Measurements from ENCODE around the gene GHRL. TPM values are rescaled to one million over a fixed set of nuclear protein-coding genes. Genes with fewer than 3 reads are reported as not detected.

The GHRL gene
- total and polyA plus RNA-seq, 8 donors, result 5.1 to 22.0 (median 6.7) TPM

DNA sequence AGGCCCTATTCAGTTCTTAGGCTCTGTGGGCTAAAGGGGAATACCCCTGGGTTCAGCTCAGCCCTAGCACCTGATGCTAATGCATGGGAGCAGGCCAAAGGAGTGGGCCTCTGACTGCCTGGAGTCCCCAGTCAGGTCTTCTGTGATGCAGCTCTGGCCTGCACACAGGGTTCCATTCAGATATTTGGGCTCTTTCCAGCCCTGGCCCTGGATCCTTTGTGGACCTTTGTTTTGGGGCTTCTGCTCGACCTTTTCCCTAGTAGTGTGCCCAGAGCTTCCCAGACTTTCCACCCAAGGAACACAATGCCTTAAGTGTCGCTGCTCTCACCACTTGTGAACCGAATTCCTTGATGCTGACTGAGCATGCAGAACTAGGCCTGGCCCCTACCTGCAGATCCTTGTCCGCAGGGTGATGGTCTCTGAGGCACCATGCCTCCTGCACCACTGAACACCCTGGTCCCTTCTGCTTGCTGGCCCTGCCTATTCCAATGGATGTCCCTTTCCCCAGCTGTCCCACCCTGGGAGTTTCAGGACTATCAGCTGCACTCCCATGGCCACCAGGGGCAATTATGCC lies 23.1 kb upstream of the GHRL start:
- H3K27ac ChIP-seq, result no peak overlapping the region
- H3K9me3 ChIP-seq, result no peaks in the 10 kb centered on the region
- no peak for ATAC-seq
- H3K27me3 ChIP-seq, result no peaks in the 10 kb centered on the region
- WGBS, 2 donors, result 90 to 92% methylated on average over 4 of the region's 4 CpGs
- FAIRE-seq, result no peak
- intact Hi-C loops (cut with DNase I), result no loop called here
- TF ChIP-seq, protein P1, sequence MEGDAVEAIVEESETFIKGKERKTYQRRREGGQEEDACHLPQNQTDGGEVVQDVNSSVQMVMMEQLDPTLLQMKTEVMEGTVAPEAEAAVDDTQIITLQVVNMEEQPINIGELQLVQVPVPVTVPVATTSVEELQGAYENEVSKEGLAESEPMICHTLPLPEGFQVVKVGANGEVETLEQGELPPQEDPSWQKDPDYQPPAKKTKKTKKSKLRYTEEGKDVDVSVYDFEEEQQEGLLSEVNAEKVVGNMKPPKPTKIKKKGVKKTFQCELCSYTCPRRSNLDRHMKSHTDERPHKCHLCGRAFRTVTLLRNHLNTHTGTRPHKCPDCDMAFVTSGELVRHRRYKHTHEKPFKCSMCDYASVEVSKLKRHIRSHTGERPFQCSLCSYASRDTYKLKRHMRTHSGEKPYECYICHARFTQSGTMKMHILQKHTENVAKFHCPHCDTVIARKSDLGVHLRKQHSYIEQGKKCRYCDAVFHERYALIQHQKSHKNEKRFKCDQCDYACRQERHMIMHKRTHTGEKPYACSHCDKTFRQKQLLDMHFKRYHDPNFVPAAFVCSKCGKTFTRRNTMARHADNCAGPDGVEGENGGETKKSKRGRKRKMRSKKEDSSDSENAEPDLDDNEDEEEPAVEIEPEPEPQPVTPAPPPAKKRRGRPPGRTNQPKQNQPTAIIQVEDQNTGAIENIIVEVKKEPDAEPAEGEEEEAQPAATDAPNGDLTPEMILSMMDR (IDR thresholded peaks at IDR 0.05), result no peak
- no peaks in the 10 kb centered on the region for H3K4me1 ChIP-seq
- peaks cover 0 to 49% (median 29%) of the 10 kb centered on the region in 3 donors for H3K36me3 ChIP-seq
- no peak overlapping the region for H3K4me3 ChIP-seq
- no peak for DNase-seq

DNA sequence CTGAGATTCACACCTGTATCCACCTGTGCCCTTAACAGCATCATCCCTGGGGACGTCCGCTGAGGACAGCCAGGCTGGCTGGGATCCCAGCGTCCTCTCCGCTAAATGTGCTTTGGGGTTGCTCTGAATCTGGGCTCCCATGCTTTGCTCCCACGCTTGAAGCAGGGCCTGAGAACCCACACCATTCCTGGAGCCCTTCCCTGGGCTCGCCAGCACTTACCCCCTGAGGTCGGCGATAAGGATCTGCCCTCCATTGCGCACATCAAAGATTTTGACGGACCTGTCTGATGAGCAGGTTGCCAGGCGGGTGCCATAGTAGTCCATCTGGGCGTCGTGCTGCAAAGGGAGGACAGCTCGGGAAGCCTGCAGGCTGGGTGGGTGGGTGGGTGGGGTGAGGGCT lies 22.4 kb upstream of the GHRL start:
- FAIRE-seq, result no peak
- intact Hi-C loops (cut with DNase I), result no loop called here
- H3K4me3 ChIP-seq, result no peak overlapping the region
- 86 to 88% methylated on average over 14 of the region's 14 CpGs for WGBS, 2 donors
- no peaks in the 10 kb centered on the region for H3K4me1 ChIP-seq
- no peak overlapping the region for H3K27ac ChIP-seq
- DNase-seq, result no peak
- TF ChIP-seq, protein P1 (IDR thresholded peaks at IDR 0.05), result no peak
- no peak for ATAC-seq
- peaks cover 0 to 54% (median 35%) of the 10 kb centered on the region in 3 donors for H3K36me3 ChIP-seq
- H3K9me3 ChIP-seq, result no peaks in the 10 kb centered on the region
- no peaks in the 10 kb centered on the region for H3K27me3 ChIP-seq

DNA sequence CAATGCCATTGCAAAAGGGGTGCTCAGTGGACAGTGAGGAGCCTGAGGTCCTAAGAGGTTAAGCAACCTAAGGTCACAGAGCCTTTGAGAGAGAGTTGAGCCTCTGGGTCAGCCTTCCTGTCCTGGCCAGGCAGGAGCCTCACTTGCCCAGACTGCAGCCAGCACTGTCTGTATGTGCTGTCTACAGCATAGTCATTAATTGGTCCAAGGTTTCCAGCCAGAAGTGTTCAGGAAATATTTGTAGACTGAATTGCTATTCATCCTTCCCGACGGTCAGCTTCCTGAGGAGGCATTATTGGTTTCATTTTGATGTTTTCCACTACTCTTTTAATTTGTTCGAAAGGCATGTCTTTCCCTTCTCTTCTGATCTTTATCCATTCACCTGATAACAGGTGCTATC lies 20.1 kb upstream of the GHRL start:
- Histone ChIP-seq H3K27me3 (no peaks in the 10 kb centered on the region), H3K27ac (no peak overlapping the region), H3K9me3 (no peaks in the 10 kb centered on the region), H3K36me3 (peaks cover 0 to 67% (median 39%) of the 10 kb centered on the region in 3 donors), H3K4me1 (no peaks in the 10 kb centered on the region), H3K4me3 (no peak overlapping the region)
- ATAC-seq (no peak), FAIRE-seq (no peak), DNase-seq (no peak)
- intact Hi-C loops (cut with DNase I), result no loop called here
- TF ChIP-seq, protein P1 (IDR thresholded peaks at IDR 0.05), result no peak
- 66% methylated on average over 3 of the region's 3 CpGs for WGBS, 2 donors

DNA sequence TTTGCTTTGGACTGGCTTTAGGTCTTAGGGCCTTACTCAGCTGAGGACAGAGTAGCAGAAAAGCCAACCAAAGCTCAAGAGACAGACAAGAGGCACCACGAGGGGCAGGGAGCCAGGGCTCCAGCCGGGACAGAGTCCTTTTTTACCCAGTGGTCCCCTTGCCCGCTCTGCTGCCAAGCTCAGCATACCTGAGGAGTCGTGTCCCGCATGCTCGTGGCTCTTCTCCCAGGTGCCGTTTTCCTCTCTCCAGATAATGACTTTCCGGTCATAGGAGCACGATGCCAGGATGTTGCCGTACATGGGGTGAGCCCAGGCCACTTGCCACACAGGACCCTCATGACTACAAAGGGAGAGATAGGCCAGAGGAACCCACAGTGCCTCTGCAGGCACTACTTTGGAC lies 19.6 kb upstream of the GHRL start:
- intact Hi-C loops (cut with DNase I), result no loop called here
- DNase-seq, result peak in 1 of 6 donors; percentile 25
- no peak overlapping the region for H3K4me3 ChIP-seq
- no peaks in the 10 kb centered on the region for H3K27me3 ChIP-seq
- FAIRE-seq, result no peak
- TF ChIP-seq, protein P1 (IDR thresholded peaks at IDR 0.05), result no peak
- 37 to 56% methylated on average over 10 of the region's 10 CpGs for WGBS, 2 donors
- peak in 2 of 4 donors; percentile 19 to 24 for ATAC-seq
- H3K4me1 ChIP-seq, result no peaks in the 10 kb centered on the region
- no peaks in the 10 kb centered on the region for H3K9me3 ChIP-seq
- H3K27ac ChIP-seq, result no peak overlapping the region
- H3K36me3 ChIP-seq, result peaks cover 0 to 67% (median 39%) of the 10 kb centered on the region in 3 donors

DNA sequence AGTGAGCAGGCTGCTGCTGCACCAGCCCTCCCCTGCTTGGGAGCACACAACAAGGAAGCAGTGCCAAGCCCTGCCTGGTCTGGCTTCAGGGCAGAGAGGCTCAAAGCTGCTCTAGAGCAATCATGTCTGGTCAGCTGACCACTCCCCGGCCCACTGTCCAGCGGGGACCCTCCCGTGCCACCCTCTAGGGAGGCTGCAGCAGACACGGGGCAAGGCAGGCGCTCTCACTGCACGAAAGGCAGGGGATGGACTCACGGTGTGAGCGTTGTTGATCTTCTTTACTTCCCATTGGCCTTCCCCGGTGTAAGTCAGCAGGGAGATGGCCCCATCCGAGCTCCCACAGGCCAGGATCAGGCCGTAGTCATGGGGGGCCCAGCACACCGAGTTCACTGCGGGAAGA lies 19.0 kb upstream of the GHRL start:
- H3K4me3 ChIP-seq, result no peak overlapping the region
- ATAC-seq (peak in 1 of 4 donors; percentile 21), DNase-seq (no peak), FAIRE-seq (no peak)
- no peak overlapping the region for H3K27ac ChIP-seq
- H3K36me3 ChIP-seq, result peaks cover 0 to 71% (median 39%) of the 10 kb centered on the region in 3 donors
- TF ChIP-seq, protein P1 (IDR thresholded peaks at IDR 0.05), result no peak
- H3K27me3 ChIP-seq, result no peaks in the 10 kb centered on the region
- 91 to 95% methylated on average over 13 of the region's 13 CpGs for WGBS, 2 donors
- intact Hi-C loops (cut with DNase I), result no loop called here
- no peaks in the 10 kb centered on the region for H3K4me1 ChIP-seq
- H3K9me3 ChIP-seq, result no peaks in the 10 kb centered on the region
